MM.1S (cell line): ENCODE data around the gene SUFU.

Source experiments
- CTCF ChIP-seq: fragments of 300-600 bp; sonication (generic); IDR thresholded peaks from 2 replicates; pipeline ENCODE4 v1.5.1; 2016; ENCODE audit warnings: antibody characterized with exemption, low read length, mixed read lengths
- EZH2phosphoT487 ChIP-seq: fragments of 300-600 bp; sonication (generic); IDR thresholded peaks from 2 replicates; pipeline ENCODE4 v1.6.1; 2018; ENCODE audit warnings: antibody characterized with exemption, low read length

GRCh38 chr10:102497545-102497944 lies 6.2 kb upstream of the SUFU start:
- no peak for TF ChIP-seq CTCF
- no peak for TF ChIP-seq EZH2phosphoT487
